Measurements from ENCODE around the gene ZHX3.
A peak's percentile ranks its signal among the peaks of the same experiment; 100 is the strongest.

ZHX3 gene

GRCh38 chr20:41182296-41183212 lies 135.0 kb downstream of the ZHX3 start:
- no peak for DNase-seq

DNA sequence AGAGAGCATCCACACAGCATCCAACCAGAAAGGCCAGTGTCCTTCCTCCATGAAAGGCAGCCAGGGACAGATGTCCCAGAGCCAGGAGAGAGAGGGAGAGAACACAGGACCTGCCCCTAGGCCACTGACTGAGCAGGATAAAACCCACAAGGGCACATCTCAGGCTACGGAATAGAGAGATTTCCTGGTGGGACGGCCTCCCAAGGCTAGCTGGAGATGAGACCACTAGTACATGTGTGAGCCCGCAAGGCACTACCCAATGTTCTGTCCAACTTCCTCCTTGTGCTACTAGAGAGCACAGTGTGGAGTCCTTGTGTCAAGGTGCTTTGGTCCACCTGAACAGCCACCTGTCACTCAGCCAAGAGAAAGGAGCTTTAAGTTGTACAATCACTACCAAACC lies 136.0 kb downstream of the ZHX3 start:
- no peak for DNase-seq

DNA sequence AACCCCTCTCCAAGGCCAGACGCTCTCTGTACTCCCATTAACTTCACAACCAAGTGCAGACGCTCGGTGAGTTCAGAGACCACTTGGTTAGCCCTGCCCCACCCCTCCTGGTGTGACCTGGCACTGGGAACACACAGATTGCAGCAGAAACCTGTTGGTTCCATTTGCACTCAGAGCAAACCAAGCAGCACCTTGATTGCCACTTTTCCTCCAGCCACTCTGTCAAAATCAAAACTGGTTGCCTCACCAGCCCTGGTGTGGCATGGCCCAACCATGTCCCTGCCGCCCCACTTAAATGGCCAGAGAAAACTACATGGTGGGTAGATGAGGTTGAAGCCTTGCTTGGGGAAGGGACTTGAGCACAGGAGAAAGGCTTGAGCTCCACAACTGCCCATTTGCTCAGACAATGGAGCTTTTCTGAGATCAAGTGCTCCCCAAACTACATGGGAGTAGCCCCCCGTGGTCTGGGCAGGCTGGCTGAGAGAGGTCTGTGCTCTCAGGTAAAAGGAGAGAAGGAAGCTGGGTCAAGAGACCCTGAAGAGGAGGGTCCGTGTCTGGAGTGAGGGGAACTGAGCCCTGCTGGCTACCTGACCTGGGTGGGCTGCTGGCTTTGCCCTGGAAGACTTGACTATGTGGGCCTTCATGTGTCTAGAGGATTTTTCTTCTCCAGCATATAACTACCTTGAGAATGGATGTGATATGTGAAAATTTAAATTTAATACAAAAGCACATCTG lies 136.8 kb downstream of the ZHX3 start:
- no peak for DNase-seq

- DNase-seq: no peak
Measured at GRCh38 chr20:41179961-41180360, 137.6 kb downstream of the ZHX3 start.

GRCh38 chr20:41178904-41179432 lies 138.6 kb downstream of the ZHX3 start:
- DNase-seq: no peak

DNA sequence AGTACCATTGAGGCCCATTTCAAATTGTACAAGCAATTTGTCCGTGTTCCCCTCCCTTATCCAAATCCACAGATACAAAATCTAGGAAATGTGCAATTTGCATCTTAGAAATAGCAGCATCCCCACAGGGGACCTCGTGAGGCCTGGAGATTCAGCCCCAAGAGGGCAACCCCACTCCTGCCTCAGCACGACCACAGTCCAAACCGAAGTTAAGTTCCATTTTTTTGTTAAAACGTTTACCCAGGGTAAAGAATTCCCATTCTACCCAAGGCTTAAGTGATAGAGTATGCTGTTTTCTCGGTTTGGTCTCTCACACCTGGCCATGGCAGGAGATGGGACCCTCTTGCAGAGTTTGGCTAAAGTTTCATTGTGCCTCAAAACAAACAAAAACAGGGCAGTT lies 139.0 kb downstream of the ZHX3 start:
- DNase-seq: no peak

- DNase-seq: no peak
Measured at GRCh38 chr20:41177636-41178035, 139.9 kb downstream of the ZHX3 start.

GRCh38 chr20:41176711-41177552 lies 140.6 kb downstream of the ZHX3 start:
- DNase-seq: no peak

DNA sequence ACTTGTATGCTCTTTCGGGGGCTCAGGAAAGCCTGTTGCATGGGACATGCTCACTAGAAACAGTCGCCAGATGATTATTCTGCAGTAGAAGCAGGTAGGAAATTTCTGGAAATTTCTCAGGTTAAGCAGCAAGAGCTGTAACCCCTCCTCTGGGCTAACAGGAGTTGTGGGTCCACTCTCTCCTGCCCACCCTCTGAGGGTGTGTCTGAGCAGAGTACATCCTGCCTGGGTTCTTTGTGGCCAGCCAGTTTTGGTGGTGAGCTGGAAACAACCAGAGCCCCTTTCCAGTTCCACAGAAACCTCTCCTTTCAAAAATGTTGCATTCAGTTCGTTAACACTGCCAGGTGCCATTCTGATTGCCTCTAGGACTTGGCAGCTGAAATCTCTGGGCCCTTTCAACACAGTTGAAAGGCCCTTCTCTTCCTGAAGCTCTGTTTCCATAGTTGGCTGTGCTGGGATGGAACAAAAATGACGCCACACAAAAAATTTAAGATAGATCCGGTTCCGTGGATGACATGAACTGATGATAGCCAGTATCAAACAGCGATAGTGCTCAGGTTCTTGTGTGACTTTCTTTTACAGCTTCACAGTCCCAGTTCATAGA lies 141.7 kb downstream of the ZHX3 start:
- no peak for DNase-seq

DNA sequence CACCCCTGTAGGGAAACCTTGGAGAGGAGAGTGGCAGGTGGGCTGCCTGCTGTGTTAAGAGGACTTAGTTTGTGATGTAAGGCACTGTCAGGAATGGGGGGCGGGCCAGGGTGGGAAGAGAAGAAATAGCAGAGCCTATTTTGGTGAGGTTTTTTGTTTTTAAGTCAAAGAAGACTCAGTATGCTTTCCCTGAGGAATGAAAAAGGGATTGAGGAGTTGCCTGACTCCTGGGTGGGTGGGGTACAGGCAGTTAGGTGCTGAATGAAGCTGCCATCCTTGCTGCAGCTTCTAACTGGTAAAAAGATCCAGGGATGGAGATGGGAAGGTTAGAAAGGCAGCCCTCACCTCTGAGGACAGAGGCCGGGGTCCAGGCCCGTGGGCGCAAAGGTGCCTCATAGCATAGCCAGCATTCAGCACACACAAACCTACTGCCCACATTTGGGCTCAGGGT lies 142.3 kb downstream of the ZHX3 start:
- no peak for DNase-seq

DNA sequence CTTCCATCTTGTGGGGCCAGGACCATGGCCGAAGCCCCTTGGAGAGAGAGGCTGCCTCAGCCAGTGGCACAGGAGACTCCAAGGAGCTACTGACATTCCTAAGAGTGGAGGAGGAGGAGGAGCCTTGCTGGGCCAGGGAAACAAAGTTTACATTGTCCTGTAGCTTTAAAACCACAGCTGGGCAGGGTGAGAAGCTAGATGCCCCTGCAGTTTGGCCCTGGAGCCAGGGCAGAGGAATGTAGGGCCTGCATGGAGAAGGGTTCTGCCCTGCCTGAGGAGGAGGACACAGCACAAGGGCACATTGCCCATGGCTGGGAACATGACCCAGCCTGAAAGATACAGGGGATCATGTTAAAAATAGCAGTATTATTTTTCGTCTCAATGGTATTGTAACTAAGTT lies 142.7 kb downstream of the ZHX3 start:
- DNase-seq: no peak

- DNase-seq: no peak
Measured at GRCh38 chr20:41174373-41174772, 143.2 kb downstream of the ZHX3 start.

- DNase-seq: no peak
Measured at GRCh38 chr20:41173791-41174341, 143.7 kb downstream of the ZHX3 start.

DNA sequence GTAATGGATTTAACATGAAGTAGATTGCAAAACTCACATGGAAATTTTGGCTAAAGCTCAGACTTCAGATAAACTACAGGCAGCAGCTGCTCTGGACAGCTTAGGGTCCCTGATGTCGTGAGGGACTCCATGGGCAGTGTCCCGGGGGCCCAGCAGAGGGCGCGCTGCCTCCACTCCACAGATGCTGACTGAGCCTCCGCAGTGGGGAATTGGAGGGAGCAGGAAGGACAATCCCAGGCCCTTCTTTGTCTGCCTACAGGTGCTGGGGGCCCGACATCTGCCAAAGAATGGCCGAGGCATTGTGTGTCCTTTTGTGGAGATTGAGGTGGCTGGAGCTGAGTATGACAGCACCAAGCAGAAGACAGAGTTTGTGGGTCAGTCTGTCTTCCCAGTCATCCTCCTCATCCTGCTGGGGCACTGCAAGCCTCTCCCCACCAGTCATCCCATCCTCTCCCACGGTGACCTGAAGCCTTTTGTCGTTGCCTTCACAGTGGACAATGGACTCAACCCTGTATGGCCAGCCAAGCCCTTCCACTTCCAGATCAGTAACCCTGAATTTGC lies 144.3 kb downstream of the ZHX3 start:
- peak; percentile 45 for DNase-seq

DNA sequence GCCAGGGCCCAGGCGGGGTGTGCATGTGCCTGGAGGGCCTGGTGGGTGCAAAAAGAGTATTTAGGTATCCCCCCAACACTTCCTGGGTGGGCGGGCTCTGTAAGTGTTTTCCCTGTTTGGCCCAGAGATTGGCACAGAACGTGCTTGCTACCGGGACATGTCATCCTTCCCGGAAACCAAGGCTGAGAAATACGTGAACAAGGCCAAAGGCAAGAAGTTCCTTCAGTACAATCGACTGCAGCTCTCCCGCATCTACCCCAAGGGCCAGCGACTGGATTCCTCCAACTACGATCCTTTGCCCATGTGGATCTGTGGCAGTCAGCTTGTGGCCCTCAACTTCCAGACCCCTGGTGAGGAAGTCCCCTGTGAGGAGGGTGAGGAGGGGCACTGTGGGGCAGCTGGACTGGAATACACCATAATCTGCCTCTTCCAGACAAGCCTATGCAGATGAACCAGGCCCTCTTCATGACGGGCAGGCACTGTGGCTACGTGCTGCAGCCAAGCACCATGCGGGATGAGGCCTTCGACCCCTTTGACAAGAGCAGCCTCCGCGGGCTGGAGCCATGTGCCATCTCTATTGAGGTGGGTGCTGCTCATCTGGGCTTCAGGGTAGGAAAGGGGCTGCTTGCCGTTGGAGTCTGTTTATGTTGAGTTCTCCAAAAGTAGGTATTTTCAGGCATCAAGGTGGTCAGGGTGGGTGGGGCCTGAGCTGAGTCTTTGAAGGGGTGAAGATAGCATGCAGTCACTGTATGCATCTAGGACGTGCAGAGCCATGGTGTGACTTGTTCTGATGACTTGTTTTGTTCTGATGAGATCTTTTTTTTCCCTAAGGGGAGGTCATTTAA lies 145.0 kb downstream of the ZHX3 start:
- DNase-seq: no peak

DNA sequence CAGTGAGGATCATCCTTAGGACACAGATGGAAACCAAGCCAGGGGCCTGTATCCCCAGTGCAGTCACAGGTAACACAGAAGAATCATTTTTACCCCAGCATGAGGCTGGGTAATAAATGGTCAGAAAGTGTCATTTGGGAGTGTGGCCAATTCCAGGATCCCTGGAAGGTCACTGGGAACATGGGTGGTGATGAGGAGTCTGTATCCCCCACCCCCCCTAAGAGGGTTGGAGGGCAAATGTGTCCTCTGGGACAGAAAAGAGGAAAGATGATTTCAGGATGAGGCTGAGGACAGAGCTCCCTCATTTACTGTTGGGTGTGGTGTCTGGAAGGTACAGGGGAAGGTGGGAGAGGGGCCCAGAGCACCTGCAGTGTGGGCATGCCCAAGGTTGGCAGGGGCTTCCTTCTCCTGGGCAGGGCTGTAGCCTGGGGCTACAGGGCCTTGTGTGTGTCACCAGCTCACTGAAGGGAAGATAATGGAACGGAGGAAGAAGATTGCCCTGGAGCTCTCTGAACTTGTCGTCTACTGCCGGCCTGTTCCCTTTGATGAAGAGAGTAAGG lies 145.7 kb downstream of the ZHX3 start:
- no peak for DNase-seq

DNA sequence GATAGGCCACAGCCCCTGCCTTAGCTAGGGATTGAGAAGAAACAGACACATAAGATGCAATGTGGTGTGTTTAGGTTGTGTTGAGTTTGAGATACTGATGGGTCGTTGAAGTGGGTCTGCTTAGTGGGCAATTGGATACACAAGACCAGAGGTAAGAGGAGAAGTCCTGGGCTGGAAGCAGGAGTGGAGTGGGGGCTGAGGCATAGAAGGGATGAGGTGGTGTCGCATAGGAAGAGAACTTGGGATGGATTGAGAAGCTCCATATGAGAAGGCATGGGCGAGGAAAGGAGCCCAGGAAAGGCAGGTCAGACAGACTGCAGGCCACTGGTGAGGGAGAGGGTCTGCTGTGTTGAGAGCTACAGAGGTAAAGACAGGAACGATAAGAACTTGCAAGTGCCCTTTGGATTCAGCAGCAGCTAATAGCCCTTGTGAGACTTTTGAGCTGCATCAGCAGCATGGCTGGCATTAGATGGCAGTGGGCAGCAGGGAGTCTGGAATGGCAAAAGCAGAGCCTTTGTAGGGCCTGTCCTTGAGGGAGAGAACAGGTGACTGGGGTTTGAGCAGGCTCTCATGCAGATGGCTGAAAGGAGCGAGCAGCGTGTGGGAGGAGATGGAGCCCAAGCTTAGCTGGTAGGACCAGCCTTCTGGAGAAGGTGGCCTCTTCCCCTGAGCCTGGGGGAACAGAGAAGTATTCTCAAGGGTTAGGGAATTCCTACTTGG lies 147.0 kb downstream of the ZHX3 start:
- no peak for DNase-seq

- no peak for DNase-seq
Measured at GRCh38 chr20:41169791-41170351, 147.7 kb downstream of the ZHX3 start.

GRCh38 chr20:41169162-41169690 lies 148.3 kb downstream of the ZHX3 start:
- DNase-seq: no peak

Data from activated gamma-delta T cell (primary cell).